Kidney (tissue), 14 donors: ENCODE results near the gene HOXD12. TPM values are rescaled to one million over a fixed set of nuclear protein-coding genes. Genes with fewer than 3 reads are reported as not detected.

Source experiments
- DNase-seq, 5 donors: peaks; one replicate each; pipeline ENCODE4 v3.0.0-alpha.2; 2013 to 2020
- FAIRE-seq: peaks from 2 replicates; lab custom pipeline; 2012; peaks lifted over from hg19 to GRCh38; lab: Jason Lieb, UNC
- H3K27ac ChIP-seq, 2 donors: one replicate each; pipeline ENCODE4 v1.7.0; 2013; ENCODE audit warnings: low read depth in 2 of 2, low read length in 2 of 2, inconsistent platforms in 1 of 2
- H3K27me3 ChIP-seq: one replicate; pipeline ENCODE4 v1.7.1; 2013; ENCODE audit warnings: low read length, inconsistent platforms; ENCODE audit not compliant: control insufficient read depth, insufficient read depth
- H3K36me3 ChIP-seq, 3 donors: one replicate each; pipeline versions ENCODE4 v1.7.0 to v1.7.1; 2013; ENCODE audit warnings: low read length in 3 of 3, control low read depth in 1 of 3, inconsistent platforms in 1 of 3; ENCODE audit not compliant: insufficient read depth in 3 of 3, control insufficient read depth in 2 of 3
- H3K4me1 ChIP-seq, 3 donors: one replicate each; pipeline versions ENCODE4 v1.7.0 to v1.7.1; 2013; ENCODE audit warnings: low read length in 3 of 3, inconsistent platforms in 1 of 3, low read depth in 1 of 3; ENCODE audit not compliant: control insufficient read depth in 2 of 3, insufficient read depth in 2 of 3
- H3K4me3 ChIP-seq, 3 donors: one replicate each; pipeline versions ENCODE4 v1.7.0 to v1.8.1; 2013; ENCODE audit warnings: low read length in 3 of 3, control low read depth in 1 of 3, inconsistent platforms in 1 of 3
- H3K9ac ChIP-seq, 3 donors: one replicate each; pipeline versions ENCODE4 v1.7.0 to v1.7.1; 2013; ENCODE audit warnings: low read length in 3 of 3, control low read depth in 1 of 3, inconsistent platforms in 1 of 3
- H3K9me3 ChIP-seq, 3 donors: one replicate each; pipeline versions ENCODE4 v1.7.0 to v1.7.1; 2013; ENCODE audit warnings: low read length in 3 of 3, control low read depth in 1 of 3, inconsistent platforms in 1 of 3; ENCODE audit not compliant: control insufficient read depth in 2 of 3, insufficient read depth in 1 of 3
- intact Hi-C: fragments of 100-400 bp; cut with DNase I; formaldehyde crosslinking; loops from one replicate; pipeline ENCODE4 v1.11.1; 2022
- polyA plus RNA-seq: library from polyadenylated mRNA; stranded (reverse); fragments of 350-450 nt; fragmentation: Illumina TruSeq; extraction: RNeasy Lipid Tissue Mini Kit (QIAGEN cat#74804); gene quantifications from one replicate; pipeline ENCODE4 v1.2.3, GENCODE V29; 2014; ENCODE audit warnings: low read depth, low replicate concordance; ENCODE audit not compliant: insufficient read depth
- total RNA-seq: library from RNA; stranded (reverse); fragmentation: NEBNext Ultra II Directional; extraction: Animal tissue kit (Norgen Biotek cat#: 25700); gene quantifications from one replicate; pipeline ENCODE4 v1.2.1, GENCODE V29; 2021
- TF ChIP-seq, protein P1 (sequence below): IDR thresholded peaks from 3 replicates; pipeline ENCODE4 v1.5.1; 2012; ENCODE audit warnings: mild to moderate bottlenecking, moderate library complexity, borderline replicate concordance; ENCODE audit not compliant: insufficient read depth; ENCODE audit errors: extremely low read depth
- donor health status: control.
- donor health status: control.
- donor health status: control.
- donor health status: control.
- donor health status: control.
- donor health status: DM: yes; HTN: yes; CAD: no.
- donor health status: Normal renal cell carcinoma (clear cell type).

HOXD12 gene
- total and polyA plus RNA-seq, 2 donors from 2014 or later, result not detected

DNA sequence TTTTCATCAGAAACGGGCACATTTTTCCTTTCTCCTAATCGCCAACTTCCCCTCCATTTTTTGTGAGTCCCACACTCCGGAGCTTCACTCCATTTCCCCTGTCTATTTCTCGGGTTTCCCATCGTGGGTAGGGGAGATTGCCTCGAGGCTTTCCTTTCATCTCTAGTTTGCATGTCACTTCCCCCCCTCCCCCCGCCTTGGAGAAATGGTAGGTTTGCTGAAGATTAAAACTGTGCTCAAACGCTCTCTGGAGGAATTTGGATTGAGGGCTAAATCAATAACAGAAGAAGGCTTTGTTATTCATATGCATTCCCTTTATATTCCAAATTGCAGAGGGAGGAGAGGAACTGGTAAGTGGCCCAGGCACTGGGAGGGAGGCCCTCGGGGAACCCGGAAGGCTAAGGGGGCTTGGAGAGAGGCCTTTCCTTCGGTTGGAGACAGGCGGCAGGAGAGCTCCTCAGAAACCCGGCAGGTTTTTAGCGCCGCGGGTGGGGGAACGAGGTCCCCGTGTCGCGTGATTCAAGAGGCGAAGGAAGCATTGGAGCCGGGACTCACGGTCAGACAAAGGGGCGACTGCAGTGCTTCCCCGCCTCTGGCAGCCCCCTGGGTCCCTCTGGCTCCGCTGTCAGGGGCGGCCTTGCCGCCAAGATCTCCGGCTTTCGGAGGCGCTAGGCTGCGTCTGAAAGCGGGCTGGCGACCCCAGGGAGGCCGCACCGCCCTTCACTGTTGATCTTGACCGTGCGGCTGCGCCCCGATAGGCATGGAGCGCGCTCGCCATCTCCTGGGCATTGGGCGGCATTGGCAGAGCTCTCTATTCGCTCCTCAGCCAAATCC lies 2.4 kb upstream of the HOXD12 start:
- intact Hi-C loops, result loop anchor here (10.0 kb wide), 1 partner anchor 412 kb away; no protein-coding TSS in a partner anchor
- peak overlapping the region in 2 of 3 donors; percentile 32 to 62 for H3K4me3 ChIP-seq
- H3K9me3 ChIP-seq, result no peaks in the 10 kb centered on the region
- peaks cover 0 to 9% (median 5%) of the 10 kb centered on the region in 3 donors for H3K4me1 ChIP-seq
- peak; percentile 86 to 92 (median 90) for DNase-seq
- H3K9ac ChIP-seq, result no peak overlapping the region
- TF ChIP-seq, protein P1, sequence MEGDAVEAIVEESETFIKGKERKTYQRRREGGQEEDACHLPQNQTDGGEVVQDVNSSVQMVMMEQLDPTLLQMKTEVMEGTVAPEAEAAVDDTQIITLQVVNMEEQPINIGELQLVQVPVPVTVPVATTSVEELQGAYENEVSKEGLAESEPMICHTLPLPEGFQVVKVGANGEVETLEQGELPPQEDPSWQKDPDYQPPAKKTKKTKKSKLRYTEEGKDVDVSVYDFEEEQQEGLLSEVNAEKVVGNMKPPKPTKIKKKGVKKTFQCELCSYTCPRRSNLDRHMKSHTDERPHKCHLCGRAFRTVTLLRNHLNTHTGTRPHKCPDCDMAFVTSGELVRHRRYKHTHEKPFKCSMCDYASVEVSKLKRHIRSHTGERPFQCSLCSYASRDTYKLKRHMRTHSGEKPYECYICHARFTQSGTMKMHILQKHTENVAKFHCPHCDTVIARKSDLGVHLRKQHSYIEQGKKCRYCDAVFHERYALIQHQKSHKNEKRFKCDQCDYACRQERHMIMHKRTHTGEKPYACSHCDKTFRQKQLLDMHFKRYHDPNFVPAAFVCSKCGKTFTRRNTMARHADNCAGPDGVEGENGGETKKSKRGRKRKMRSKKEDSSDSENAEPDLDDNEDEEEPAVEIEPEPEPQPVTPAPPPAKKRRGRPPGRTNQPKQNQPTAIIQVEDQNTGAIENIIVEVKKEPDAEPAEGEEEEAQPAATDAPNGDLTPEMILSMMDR, result peak; percentile 78
- FAIRE-seq, result no peak
- peaks cover 74% of the 10 kb centered on the region for H3K27me3 ChIP-seq
- H3K27ac ChIP-seq, result no peak overlapping the region
- H3K36me3 ChIP-seq, result no peaks in the 10 kb centered on the region

DNA sequence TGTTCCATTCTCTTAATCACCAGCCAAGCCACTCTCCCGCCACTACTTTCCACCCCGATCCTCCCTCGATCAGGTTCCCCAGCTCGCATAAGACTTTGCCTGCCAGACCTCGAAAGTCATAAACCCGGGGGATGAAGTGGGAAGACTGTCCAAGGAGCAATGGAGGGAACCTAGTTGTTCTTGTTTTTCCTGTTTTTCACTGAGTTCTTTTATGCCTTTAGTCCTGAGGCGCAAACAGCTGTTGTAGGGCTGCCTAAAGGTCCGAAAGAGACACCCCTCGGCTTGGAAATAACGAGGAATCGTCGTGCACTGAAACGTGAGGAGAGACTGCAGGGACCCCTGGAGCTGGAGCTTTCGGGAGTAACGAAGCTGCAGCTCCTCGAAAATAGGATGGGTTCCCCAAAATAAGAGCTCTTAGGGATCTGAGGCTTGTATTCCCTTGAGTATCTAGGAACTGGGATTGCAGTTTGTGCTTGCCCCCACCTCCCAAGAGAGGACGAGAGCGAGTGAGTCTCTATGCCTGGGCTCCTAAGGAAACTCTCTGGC lies 1.7 kb upstream of the HOXD12 start:
- FAIRE-seq (no peak), DNase-seq (no peak)
- intact Hi-C loops, result loop anchor here (10.0 kb wide), 1 partner anchor 413 kb away; no protein-coding TSS in a partner anchor
- TF ChIP-seq, protein P1, result no peak
- Histone ChIP-seq H3K36me3 (no peaks in the 10 kb centered on the region), H3K9ac (no peak overlapping the region), H3K4me1 (peaks cover 0 to 9% (median 5%) of the 10 kb centered on the region in 3 donors), H3K4me3 (peak overlapping the region in 1 of 3 donors; percentile 32), H3K27ac (no peak overlapping the region), H3K27me3 (peaks cover 75% of the 10 kb centered on the region), H3K9me3 (no peaks in the 10 kb centered on the region)

DNA sequence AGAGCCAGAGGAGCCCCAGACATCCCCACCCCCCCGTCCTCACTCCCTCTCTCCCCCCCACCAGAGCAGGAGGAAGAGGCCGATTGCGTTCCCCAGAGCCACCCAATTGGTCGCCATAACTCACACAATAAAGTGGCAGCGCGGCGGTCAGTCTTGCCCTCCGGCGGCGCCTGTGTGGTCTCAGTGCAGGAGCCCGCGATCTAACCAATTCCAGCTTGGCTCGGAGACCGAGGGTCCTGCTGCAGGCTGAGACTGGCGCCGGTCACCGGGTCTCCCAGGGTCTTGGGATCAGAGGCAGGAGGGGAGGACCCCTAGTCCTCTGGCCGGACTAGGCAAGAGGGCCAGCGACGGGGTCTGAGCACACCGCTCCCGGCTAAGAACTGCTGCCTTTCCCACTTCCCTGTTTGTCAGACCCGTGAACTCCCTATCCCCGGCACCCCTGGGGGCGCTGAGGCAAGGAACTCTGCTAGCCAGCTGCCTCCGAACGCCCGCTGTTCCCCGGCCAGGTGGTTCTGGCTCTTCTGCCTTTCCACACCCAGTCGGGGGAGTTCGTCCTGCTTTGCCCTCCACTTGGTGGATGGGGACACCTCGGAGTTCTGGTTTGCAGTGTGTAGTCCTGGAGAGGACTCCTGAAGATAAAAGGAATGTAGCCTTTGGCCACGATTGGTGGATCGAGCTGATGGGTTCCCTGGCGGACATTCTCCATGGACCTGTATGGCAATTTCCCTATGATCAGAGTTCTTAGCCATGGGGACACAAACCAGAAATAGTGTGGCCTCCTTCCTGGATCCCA lies 1.0 kb upstream of the HOXD12 start:
- TF ChIP-seq, protein P1, result no peak
- DNase-seq (peak; percentile 59 to 83 (median 67)), FAIRE-seq (no peak)
- Histone ChIP-seq H3K27me3 (peaks cover 75% of the 10 kb centered on the region), H3K9me3 (no peaks in the 10 kb centered on the region), H3K27ac (no peak overlapping the region), H3K36me3 (no peaks in the 10 kb centered on the region), H3K4me3 (no peak overlapping the region), H3K9ac (no peak overlapping the region), H3K4me1 (peaks cover 0 to 7% (median 5%) of the 10 kb centered on the region in 3 donors)
- intact Hi-C loops, result loop anchor here (10.0 kb wide), 1 partner anchor 414 kb away; no protein-coding TSS in a partner anchor
